Measurements from ENCODE around the gene C2orf92.

GRCh38 chr2:97747285-97747684 is 77.8 kb downstream of the C2orf92 start:
- TF ChIP-seq GATA2 (IDR thresholded peaks at IDR 0.05; ENCODE audit: low read depth, low read length): no peak
- TF ChIP-seq GATA3 (IDR thresholded peaks at IDR 0.05; ENCODE audit: low read depth, low read length): no peak
